Measurements from ENCODE around the gene SULT1C3.

The SULT1C3 gene

GRCh38 chr2:108236676-108237335, 3.0 kb upstream of the SULT1C3 start:
- Histone ChIP-seq H3K27me3 (ENCODE audit: control insufficient read depth in 5 of 5, insufficient read depth in 4 of 5, low read length in 5 of 5) (no peaks in the 10 kb centered on the region), H3K9ac (ENCODE audit: low read length in 5 of 5) (no peak overlapping the region), H3K4me1 (ENCODE audit: control insufficient read depth in 5 of 5, insufficient read depth in 5 of 5, low read length in 5 of 5) (no peaks in the 10 kb centered on the region), H3K4me3 (ENCODE audit: low read depth in 1 of 5, low read length in 5 of 5) (no peak overlapping the region), H3K9me3 (ENCODE audit: control insufficient read depth in 5 of 5, low read length in 5 of 5) (peaks cover 0 to 11% (median 7%) of the 10 kb centered on the region in 5 donors), H3K36me3 (ENCODE audit: control insufficient read depth in 5 of 5, insufficient read depth in 5 of 5, low read length in 5 of 5) (no peaks in the 10 kb centered on the region), H3K27ac (ENCODE audit: low read depth, low read length) (no peak overlapping the region)

DNA sequence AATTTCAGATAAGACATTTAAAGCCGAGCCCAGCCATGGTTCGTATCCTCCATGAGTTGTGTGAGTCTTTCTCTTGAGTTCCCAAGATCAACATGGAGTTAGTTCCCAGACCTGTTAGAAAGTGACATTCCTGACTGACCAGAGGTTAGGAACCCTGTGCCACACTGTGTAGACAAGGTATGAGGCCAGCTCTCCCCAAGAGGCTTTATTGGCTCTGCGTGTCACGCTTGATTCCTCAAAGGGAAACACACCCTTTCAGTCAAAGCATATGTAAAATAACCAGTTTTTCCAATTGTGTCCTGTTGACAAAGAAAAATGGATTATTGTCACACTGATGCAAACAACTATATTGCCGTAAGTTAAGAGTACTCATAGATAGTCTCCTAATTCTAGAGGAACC, 1.2 kb downstream of the SULT1C3 start:
- Histone ChIP-seq H3K4me3 (ENCODE audit: low read depth in 1 of 5, low read length in 5 of 5) (no peak overlapping the region), H3K36me3 (ENCODE audit: control insufficient read depth in 5 of 5, insufficient read depth in 5 of 5, low read length in 5 of 5) (no peaks in the 10 kb centered on the region), H3K4me1 (ENCODE audit: control insufficient read depth in 5 of 5, insufficient read depth in 5 of 5, low read length in 5 of 5) (peaks cover 0 to 18% (median 17%) of the 10 kb centered on the region in 5 donors), H3K27ac (ENCODE audit: low read depth, low read length) (no peak overlapping the region), H3K27me3 (ENCODE audit: control insufficient read depth in 5 of 5, insufficient read depth in 4 of 5, low read length in 5 of 5) (no peaks in the 10 kb centered on the region), H3K9ac (ENCODE audit: low read length in 5 of 5) (no peak overlapping the region), H3K9me3 (ENCODE audit: control insufficient read depth in 5 of 5, low read length in 5 of 5) (peaks cover 0 to 11% (median 10%) of the 10 kb centered on the region in 5 donors)

GRCh38 chr2:108243566-108243965, 3.8 kb downstream of the SULT1C3 start:
- no peaks in the 10 kb centered on the region for H3K36me3 ChIP-seq (ENCODE audit: control insufficient read depth in 5 of 5, insufficient read depth in 5 of 5, low read length in 5 of 5)
- peaks cover 0 to 18% (median 17%) of the 10 kb centered on the region in 5 donors for H3K4me1 ChIP-seq (ENCODE audit: control insufficient read depth in 5 of 5, insufficient read depth in 5 of 5, low read length in 5 of 5)
- H3K9ac ChIP-seq (ENCODE audit: low read length in 5 of 5), result no peak overlapping the region
- no peaks in the 10 kb centered on the region for H3K27me3 ChIP-seq (ENCODE audit: control insufficient read depth in 5 of 5, insufficient read depth in 4 of 5, low read length in 5 of 5)
- peaks cover 0 to 4% (median under 1%) of the 10 kb centered on the region in 5 donors for H3K9me3 ChIP-seq (ENCODE audit: control insufficient read depth in 5 of 5, low read length in 5 of 5)
- peak overlapping the region; percentile 95 for H3K27ac ChIP-seq (ENCODE audit: low read depth, low read length)
- H3K4me3 ChIP-seq (ENCODE audit: low read depth in 1 of 5, low read length in 5 of 5), result no peak overlapping the region

DNA sequence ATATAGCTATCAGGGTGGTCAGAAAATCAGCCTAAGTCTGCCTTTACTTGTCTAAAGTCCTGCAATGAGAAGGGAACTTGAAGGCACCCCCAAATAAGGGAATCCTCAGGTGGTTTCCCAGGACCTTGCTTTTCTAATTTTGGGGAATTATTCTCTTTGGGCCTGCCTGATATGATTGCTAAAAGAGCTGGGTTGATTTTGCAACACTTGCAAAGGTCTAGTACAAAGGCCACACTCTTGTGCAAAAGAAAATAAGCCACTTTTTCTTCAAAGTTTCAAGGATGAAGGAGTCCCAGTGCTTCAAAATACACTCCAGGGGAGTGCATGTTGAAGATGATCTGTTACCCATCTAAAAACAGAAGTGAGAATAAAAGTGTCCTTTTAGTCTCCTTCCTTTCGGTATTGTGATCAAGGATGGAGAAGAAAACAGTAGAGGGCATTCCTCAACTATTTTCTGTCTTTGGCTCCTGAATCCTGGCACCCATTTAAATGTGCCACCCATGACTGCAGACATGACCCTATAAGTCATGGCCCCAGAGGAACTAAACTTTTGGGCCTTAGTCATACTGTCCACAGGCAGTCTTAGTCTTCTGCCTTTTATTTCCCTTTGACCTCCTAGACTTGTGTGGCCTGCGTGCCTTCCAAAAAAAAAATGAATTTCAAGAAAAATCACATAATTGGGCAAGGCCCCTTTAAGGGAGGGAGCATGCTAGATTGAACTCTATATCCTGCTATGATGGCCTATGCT, 5.1 kb downstream of the SULT1C3 start:
- H3K4me3 ChIP-seq (ENCODE audit: low read depth in 1 of 5, low read length in 5 of 5), result no peak overlapping the region
- no peaks in the 10 kb centered on the region for H3K27me3 ChIP-seq (ENCODE audit: control insufficient read depth in 5 of 5, insufficient read depth in 4 of 5, low read length in 5 of 5)
- no peaks in the 10 kb centered on the region for H3K36me3 ChIP-seq (ENCODE audit: control insufficient read depth in 5 of 5, insufficient read depth in 5 of 5, low read length in 5 of 5)
- H3K27ac ChIP-seq (ENCODE audit: low read depth, low read length), result peak overlapping the region; percentile 95
- no peak overlapping the region for H3K9ac ChIP-seq (ENCODE audit: low read length in 5 of 5)
- H3K9me3 ChIP-seq (ENCODE audit: control insufficient read depth in 5 of 5, low read length in 5 of 5), result peaks cover 0 to 4% (median 0%) of the 10 kb centered on the region in 5 donors
- peaks cover 0 to 18% (median 17%) of the 10 kb centered on the region in 5 donors for H3K4me1 ChIP-seq (ENCODE audit: control insufficient read depth in 5 of 5, insufficient read depth in 5 of 5, low read length in 5 of 5)

DNA sequence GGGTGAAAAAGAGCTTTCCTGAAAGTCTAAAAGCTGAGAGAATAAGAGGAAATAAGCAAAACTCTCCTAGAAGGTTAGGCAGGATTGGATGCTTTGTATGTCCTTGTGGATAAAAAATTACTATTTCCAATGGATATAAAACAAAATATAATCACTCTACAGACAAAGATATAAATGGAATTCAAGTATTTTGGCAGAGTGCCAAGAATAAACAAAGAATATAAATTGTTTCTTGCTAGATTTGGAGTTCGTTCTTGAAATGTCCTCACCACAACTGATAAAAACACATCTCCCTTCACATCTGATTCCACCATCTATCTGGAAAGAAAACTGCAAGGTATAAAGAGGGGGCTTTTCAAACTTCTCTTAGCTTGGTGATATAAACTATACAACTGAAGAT, 13.3 kb downstream of the SULT1C3 start:
- Histone ChIP-seq H3K27ac (ENCODE audit: low read depth, low read length) (no peak overlapping the region), H3K9ac (ENCODE audit: low read length in 5 of 5) (no peak overlapping the region), H3K4me1 (ENCODE audit: control insufficient read depth in 5 of 5, insufficient read depth in 5 of 5, low read length in 5 of 5) (no peaks in the 10 kb centered on the region), H3K9me3 (ENCODE audit: control insufficient read depth in 5 of 5, low read length in 5 of 5) (no peaks in the 10 kb centered on the region), H3K36me3 (ENCODE audit: control insufficient read depth in 5 of 5, insufficient read depth in 5 of 5, low read length in 5 of 5) (no peaks in the 10 kb centered on the region), H3K4me3 (ENCODE audit: low read depth in 1 of 5, low read length in 5 of 5) (no peak overlapping the region), H3K27me3 (ENCODE audit: control insufficient read depth in 5 of 5, insufficient read depth in 4 of 5, low read length in 5 of 5) (no peaks in the 10 kb centered on the region)

DNA sequence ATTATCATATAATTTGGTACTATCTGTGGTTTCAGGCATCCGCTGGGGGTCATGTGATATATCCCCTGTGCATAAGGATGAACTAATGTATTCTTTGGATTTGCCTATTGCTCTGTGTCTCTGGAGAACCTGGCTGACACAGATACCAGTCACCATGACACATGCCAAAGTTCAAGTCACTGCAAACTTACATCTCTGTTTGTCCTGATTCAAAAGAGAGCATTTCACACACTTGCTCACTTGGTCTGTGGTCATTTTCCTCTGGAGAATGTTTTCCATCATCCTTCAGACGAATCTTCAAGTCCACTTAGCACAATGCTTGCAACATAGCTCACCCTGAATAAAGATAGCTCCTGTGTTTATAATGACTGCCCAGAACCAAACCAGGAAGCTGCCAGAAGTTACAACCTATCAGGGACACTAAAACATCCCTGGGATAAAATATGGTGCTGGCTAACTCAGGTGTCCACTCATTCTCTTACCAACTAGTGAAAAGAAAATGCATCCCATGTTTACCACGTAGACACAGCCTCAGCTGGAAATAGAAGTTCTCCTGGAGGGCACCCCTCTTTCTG, 18.1 kb downstream of the SULT1C3 start:
- Histone ChIP-seq H3K9ac (ENCODE audit: low read length in 5 of 5) (no peak overlapping the region), H3K27me3 (ENCODE audit: control insufficient read depth in 5 of 5, insufficient read depth in 4 of 5, low read length in 5 of 5) (no peaks in the 10 kb centered on the region), H3K36me3 (ENCODE audit: control insufficient read depth in 5 of 5, insufficient read depth in 5 of 5, low read length in 5 of 5) (no peaks in the 10 kb centered on the region), H3K4me1 (ENCODE audit: control insufficient read depth in 5 of 5, insufficient read depth in 5 of 5, low read length in 5 of 5) (no peaks in the 10 kb centered on the region), H3K9me3 (ENCODE audit: control insufficient read depth in 5 of 5, low read length in 5 of 5) (no peaks in the 10 kb centered on the region), H3K27ac (ENCODE audit: low read depth, low read length) (no peak overlapping the region), H3K4me3 (ENCODE audit: low read depth in 1 of 5, low read length in 5 of 5) (no peak overlapping the region)

- Histone ChIP-seq H3K36me3 (ENCODE audit: control insufficient read depth in 5 of 5, insufficient read depth in 5 of 5, low read length in 5 of 5) (no peaks in the 10 kb centered on the region), H3K4me1 (ENCODE audit: control insufficient read depth in 5 of 5, insufficient read depth in 5 of 5, low read length in 5 of 5) (peaks cover 0 to 3% (median 0%) of the 10 kb centered on the region in 5 donors), H3K9me3 (ENCODE audit: control insufficient read depth in 5 of 5, low read length in 5 of 5) (no peaks in the 10 kb centered on the region), H3K4me3 (ENCODE audit: low read depth in 1 of 5, low read length in 5 of 5) (no peak overlapping the region), H3K27me3 (ENCODE audit: control insufficient read depth in 5 of 5, insufficient read depth in 4 of 5, low read length in 5 of 5) (no peaks in the 10 kb centered on the region), H3K9ac (ENCODE audit: low read length in 5 of 5) (no peak overlapping the region), H3K27ac (ENCODE audit: low read depth, low read length) (no peak overlapping the region)
Measured at GRCh38 chr2:108260773-108261172, 21.0 kb downstream of the SULT1C3 start.

DNA sequence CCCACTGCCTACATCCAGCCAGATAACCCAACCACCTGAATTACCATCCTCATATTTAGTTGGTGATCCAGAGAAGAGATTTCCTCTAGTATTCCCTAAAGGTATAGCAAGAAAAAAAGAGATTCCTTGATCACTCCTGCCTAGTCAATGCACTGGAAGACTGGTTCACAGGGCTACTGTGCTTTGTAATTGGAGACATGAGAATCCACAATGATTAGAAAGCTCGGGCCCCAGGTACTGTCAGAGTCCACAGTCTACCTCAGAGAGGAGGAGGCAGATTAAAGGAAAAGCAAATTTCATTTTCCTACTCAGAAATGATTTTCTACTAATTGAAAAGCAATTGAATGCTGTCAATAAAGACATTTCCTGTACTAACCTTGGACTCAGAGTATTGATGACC, 22.3 kb downstream of the SULT1C3 start:
- no peak overlapping the region for H3K4me3 ChIP-seq (ENCODE audit: low read depth in 1 of 5, low read length in 5 of 5)
- H3K27ac ChIP-seq (ENCODE audit: low read depth, low read length), result no peak overlapping the region
- no peaks in the 10 kb centered on the region for H3K27me3 ChIP-seq (ENCODE audit: control insufficient read depth in 5 of 5, insufficient read depth in 4 of 5, low read length in 5 of 5)
- no peaks in the 10 kb centered on the region for H3K36me3 ChIP-seq (ENCODE audit: control insufficient read depth in 5 of 5, insufficient read depth in 5 of 5, low read length in 5 of 5)
- no peaks in the 10 kb centered on the region for H3K9me3 ChIP-seq (ENCODE audit: control insufficient read depth in 5 of 5, low read length in 5 of 5)
- peaks cover 0 to 14% (median 2%) of the 10 kb centered on the region in 5 donors for H3K4me1 ChIP-seq (ENCODE audit: control insufficient read depth in 5 of 5, insufficient read depth in 5 of 5, low read length in 5 of 5)
- no peak overlapping the region for H3K9ac ChIP-seq (ENCODE audit: low read length in 5 of 5)

GRCh38 chr2:108263401-108263800, 23.6 kb downstream of the SULT1C3 start:
- Histone ChIP-seq H3K9me3 (ENCODE audit: control insufficient read depth in 5 of 5, low read length in 5 of 5) (no peaks in the 10 kb centered on the region), H3K27ac (ENCODE audit: low read depth, low read length) (no peak overlapping the region), H3K4me1 (ENCODE audit: control insufficient read depth in 5 of 5, insufficient read depth in 5 of 5, low read length in 5 of 5) (peaks cover 0 to 24% (median 11%) of the 10 kb centered on the region in 5 donors), H3K36me3 (ENCODE audit: control insufficient read depth in 5 of 5, insufficient read depth in 5 of 5, low read length in 5 of 5) (no peaks in the 10 kb centered on the region), H3K4me3 (ENCODE audit: low read depth in 1 of 5, low read length in 5 of 5) (no peak overlapping the region), H3K27me3 (ENCODE audit: control insufficient read depth in 5 of 5, insufficient read depth in 4 of 5, low read length in 5 of 5) (no peaks in the 10 kb centered on the region), H3K9ac (ENCODE audit: low read length in 5 of 5) (no peak overlapping the region)

- peaks cover 0 to 24% (median 12%) of the 10 kb centered on the region in 5 donors for H3K4me1 ChIP-seq (ENCODE audit: control insufficient read depth in 5 of 5, insufficient read depth in 5 of 5, low read length in 5 of 5)
- H3K9me3 ChIP-seq (ENCODE audit: control insufficient read depth in 5 of 5, low read length in 5 of 5), result no peaks in the 10 kb centered on the region
- H3K27me3 ChIP-seq (ENCODE audit: control insufficient read depth in 5 of 5, insufficient read depth in 4 of 5, low read length in 5 of 5), result no peaks in the 10 kb centered on the region
- H3K27ac ChIP-seq (ENCODE audit: low read depth, low read length), result no peak overlapping the region
- H3K4me3 ChIP-seq (ENCODE audit: low read depth in 1 of 5, low read length in 5 of 5), result no peak overlapping the region
- no peaks in the 10 kb centered on the region for H3K36me3 ChIP-seq (ENCODE audit: control insufficient read depth in 5 of 5, insufficient read depth in 5 of 5, low read length in 5 of 5)
- no peak overlapping the region for H3K9ac ChIP-seq (ENCODE audit: low read length in 5 of 5)
Measured at GRCh38 chr2:108266218-108266617, 26.4 kb downstream of the SULT1C3 start.
